Muscle of back (tissue), 13 donors: Measurements from ENCODE around the gene SULT1C3. TPM values are rescaled to one million over a fixed set of nuclear protein-coding genes. Genes with fewer than 3 reads are reported as not detected.

Source experiments
- DNase-seq, 3 donors: peaks; one replicate each; pipeline versions ENCODE4 v3.0.0 to v3.0.0-alpha.2; 2013
- long read RNA-seq, 9 donors: transcript quantifications; one replicate each; lab custom pipeline, GENCODE V29; 2026
- polyA plus RNA-seq, 10 donors: library from polyadenylated mRNA; unstranded; fragments of 120-200 nt; gene quantifications; one replicate each; pipeline ENCODE4 v1.2.1, GENCODE V29; 2013; ENCODE audit not compliant: insufficient read length in 10 of 10

Gene SULT1C3
- polyA plus RNA-seq, result not detected
- long read RNA-seq, donor 1, result 0 reads
- long read RNA-seq, donor 2, result 0 reads
- long read RNA-seq, donor 3, result 0 reads
- long read RNA-seq, donor 4, result 0 reads
- long read RNA-seq, donor 5, result 0 reads
- long read RNA-seq, donor 6, result 0 reads
- long read RNA-seq, donor 7, result 0 reads
- long read RNA-seq, donor 8, result 0 reads
- long read RNA-seq, donor 9, result 0 reads

GRCh38 chr2:108239786-108240185 lies at the start of gene SULT1C3:
Gene SULT1C3 (plus strand): TSS chr2:108239968. CDS start chr2:108247195, 7,227 bp downstream.
- no peak for DNase-seq

GRCh38 chr2:108193251-108193650 lies 46.5 kb upstream of the SULT1C3 start:
- no peak for DNase-seq

GRCh38 chr2:108194409-108195132 lies 45.2 kb upstream of the SULT1C3 start:
- peak in 1 of 3 donors; percentile 23 for DNase-seq

DNA sequence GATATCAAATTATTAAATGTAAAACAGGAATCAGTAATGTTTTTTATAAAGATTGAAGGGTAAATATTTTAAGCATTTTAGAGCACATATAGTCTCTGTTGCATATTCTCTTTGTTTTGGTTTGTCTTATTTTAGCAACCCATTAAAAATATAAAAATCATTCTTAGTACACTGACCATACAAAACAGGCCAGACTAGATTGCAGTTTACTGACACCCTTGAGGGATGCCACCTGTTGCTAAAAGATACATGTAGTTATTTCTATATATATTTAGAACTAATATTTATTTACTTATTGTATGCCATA lies 44.7 kb upstream of the SULT1C3 start:
- no peak for DNase-seq

- no peak for DNase-seq
Measured at GRCh38 chr2:108199726-108200125, 40.0 kb upstream of the SULT1C3 start.

DNA sequence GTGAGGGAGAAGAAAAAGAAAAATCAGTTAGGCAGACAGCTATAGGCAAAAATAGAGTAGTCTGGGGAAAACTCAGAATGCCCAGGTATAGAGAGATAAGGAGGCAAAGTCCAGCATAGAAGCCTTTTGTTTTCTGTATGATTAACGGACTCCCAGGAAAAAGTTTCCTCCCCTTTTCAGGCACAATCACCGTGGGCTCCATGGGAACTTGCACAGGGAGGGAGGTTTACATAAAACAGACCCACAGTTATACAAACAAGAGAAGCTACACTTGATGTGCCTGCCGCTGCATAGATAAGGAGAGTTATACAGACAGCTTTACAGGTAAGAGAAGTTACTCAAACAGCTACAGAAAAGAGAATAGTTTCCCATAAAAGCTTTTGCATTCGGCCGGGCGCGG lies 39.2 kb upstream of the SULT1C3 start:
- DNase-seq, result no peak

DNA sequence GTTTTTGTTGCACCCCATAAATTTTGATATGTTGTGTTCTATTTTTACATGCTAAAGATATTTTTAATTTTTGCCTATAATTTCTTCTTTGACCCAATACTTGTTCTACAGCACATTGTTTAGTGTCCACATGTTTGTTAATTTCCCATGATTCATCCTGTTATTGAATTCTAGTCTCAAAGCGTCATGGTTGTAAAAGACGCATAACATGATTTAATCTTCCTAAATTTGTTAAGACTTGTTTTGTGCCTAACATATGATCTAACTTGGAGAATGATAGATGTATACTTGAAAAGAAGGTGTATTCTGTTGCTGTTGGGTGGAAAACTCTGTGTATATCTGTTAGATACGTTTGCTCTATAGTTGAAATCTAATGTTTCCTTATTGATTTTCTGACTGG lies 27.1 kb upstream of the SULT1C3 start:
- DNase-seq, result no peak

- DNase-seq, result peak; percentile 6 to 49 (median 12)
Measured at GRCh38 chr2:108215794-108216211, 24.0 kb upstream of the SULT1C3 start.

DNA sequence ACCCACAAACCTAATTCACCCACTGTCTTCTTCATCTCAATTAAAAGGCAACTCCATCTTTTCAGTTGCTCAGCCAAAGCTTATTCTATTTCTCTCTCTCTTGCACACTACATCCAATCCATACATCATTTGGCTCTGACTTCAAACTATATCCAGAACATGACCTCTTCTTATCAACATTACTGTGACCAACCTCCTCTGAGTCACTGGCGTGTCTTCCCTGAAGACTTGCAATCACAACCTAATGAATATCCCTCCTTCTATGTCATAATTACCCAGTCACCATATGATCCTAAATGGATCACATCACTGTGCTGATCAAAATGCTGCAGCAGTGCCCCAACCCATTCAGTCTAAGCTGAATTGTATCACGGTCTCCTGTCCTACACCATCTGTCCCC lies 22.6 kb upstream of the SULT1C3 start:
- no peak for DNase-seq

DNA sequence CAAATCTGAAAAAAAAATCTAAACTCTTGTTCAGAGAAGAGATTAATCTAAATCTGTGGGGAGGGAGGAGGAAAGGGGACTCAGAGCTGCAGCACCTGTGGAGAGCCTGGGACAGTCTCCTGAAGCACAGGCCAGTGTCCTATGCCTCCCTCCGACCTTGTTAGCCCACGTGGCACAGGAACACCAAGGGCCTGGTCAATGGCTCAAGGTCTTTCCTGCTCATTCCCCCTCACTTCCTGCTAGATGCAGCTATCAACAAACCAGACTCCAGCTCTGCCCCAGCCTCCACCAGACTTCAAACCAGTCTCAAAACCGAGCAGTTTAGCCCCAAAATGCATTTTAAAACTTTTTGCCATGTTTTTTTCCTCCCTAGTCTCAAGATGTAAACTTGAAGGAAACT lies 20.1 kb upstream of the SULT1C3 start:
- DNase-seq, result no peak

- peak in 1 of 3 donors; percentile 5 for DNase-seq
Measured at GRCh38 chr2:108220191-108220590, 19.6 kb upstream of the SULT1C3 start.

GRCh38 chr2:108220942-108221541 lies 18.7 kb upstream of the SULT1C3 start:
- no peak for DNase-seq

- DNase-seq, result no peak
Measured at GRCh38 chr2:108222261-108222660, 17.5 kb upstream of the SULT1C3 start.

- no peak for DNase-seq
Measured at GRCh38 chr2:108223573-108223972, 16.2 kb upstream of the SULT1C3 start.

DNA sequence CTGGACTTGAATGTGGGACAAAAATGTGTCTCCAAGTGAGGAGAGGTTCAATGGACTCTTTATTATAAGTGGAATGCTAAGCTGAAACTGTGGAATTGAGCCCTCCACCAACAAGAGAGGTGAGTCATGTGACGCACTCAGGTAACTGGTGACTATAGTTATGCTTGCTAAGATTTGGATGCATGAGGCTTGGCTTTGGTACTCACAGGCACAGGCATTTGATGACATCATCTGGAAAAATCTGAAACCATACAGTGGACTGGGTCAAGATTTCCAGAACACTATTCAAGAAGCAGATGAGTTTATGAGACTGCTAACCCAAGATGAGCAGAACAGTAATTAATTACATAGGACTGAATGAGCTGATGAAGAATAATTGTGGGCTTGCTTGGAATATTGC lies 15.7 kb upstream of the SULT1C3 start:
- DNase-seq, result no peak

- no peak for DNase-seq
Measured at GRCh38 chr2:108226564-108226963, 13.2 kb upstream of the SULT1C3 start.

GRCh38 chr2:108228006-108228405 lies 11.8 kb upstream of the SULT1C3 start:
- DNase-seq, result no peak

DNA sequence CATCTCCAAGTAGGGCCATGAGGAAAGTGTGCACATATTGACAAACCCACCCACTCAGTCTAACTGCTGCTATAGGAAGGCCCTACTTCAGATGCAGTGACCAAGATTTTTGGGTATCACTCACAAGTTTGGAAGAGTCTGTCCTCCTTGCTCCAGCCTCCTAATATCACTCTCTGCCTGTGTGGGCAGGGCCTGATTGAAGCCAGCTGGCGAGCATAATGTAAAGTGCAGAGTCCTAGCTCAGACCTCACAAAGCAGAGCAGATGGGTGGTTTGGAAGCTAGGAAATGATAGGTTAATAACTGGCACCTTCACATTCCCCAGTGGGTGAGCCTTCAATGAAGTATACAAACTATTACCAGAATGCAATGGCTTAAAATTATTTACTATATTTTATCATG lies 11.2 kb upstream of the SULT1C3 start:
- no peak for DNase-seq

- DNase-seq, result no peak
Measured at GRCh38 chr2:108229875-108230274, 9.9 kb upstream of the SULT1C3 start.

GRCh38 chr2:108235577-108235976 lies 4.2 kb upstream of the SULT1C3 start:
- no peak for DNase-seq

DNA sequence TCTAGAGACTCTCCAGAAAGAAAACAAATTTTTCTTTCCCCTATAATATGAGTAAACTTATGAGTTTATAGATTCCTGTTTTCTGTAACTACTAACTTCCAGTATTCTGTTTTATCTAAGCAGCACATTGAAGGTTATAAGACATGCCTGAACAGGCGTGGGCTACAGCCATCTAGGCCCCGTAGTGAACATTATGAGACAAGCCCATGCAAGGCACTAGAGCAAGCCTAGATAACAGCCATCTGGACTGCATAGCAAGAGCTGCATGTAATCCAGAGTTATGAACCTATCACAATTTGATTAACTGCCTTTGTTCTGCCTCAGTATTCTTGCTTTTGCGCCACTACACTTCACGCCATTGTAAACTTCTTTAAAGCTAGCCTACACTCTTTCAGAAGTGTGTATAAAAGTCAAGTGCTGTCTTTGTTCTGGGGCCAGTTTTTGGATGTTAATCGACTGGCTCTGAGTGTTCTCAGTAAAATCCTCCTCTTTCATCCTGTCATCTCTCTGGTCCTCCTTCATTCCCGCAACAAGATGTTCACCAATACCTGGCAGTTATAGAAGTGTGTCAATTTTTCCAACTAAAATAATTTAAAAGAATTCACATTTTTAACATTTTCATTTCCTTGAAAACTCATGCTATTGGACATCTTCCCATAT lies 3.0 kb upstream of the SULT1C3 start:
- DNase-seq, result no peak

DNA sequence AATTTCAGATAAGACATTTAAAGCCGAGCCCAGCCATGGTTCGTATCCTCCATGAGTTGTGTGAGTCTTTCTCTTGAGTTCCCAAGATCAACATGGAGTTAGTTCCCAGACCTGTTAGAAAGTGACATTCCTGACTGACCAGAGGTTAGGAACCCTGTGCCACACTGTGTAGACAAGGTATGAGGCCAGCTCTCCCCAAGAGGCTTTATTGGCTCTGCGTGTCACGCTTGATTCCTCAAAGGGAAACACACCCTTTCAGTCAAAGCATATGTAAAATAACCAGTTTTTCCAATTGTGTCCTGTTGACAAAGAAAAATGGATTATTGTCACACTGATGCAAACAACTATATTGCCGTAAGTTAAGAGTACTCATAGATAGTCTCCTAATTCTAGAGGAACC lies 1.2 kb downstream of the SULT1C3 start:
- no peak for DNase-seq

GRCh38 chr2:108243566-108243965 lies 3.8 kb downstream of the SULT1C3 start:
- DNase-seq, result no peak
